Panc1 (cell line): ENCODE results near the gene CUL1. TPM values are rescaled to one million over a fixed set of nuclear protein-coding genes. Genes with fewer than 3 reads are reported as not detected.

Experiments used
- ATAC-seq: fragments of 200-7000 bp; cut with Tn5 transposase; 2 replicates; pipeline ENCODE4 v1.9.1; 2020; ENCODE audit warnings: mild to moderate bottlenecking, moderate library complexity
- Bru-seq: library from RNA; stranded (reverse); fragments of 400-500 nt; gene quantifications from one replicate; lab custom pipeline; 2021; lab: Mats Ljungman, UMichigan
- BruChase-seq, 2 experiments: library from RNA; stranded (reverse); fragments of 400-500 nt; gene quantifications; one replicate each; lab custom pipeline; 2021; lab: Mats Ljungman, UMichigan
- BruUV-seq: library from RNA; stranded (reverse); fragments of 400-500 nt; replicated peaks from 2 replicates; lab custom pipeline; 2021; lab: Mats Ljungman, UMichigan
- CTCF ChIA-PET: fragments of 300-600 bp; sonication (Branson Sonifier 250); formaldehyde crosslinking; loops from one replicate; lab custom pipeline; 2022; ENCODE audit warnings: antibody characterized with exemption; lab: Charles Lee
- POLR2A ChIA-PET: fragments of 300-600 bp; sonication (Branson Sonifier 250); formaldehyde crosslinking; loops from one replicate; lab custom pipeline; 2022; ENCODE audit warnings: antibody characterized with exemption; lab: Charles Lee
- DNase-seq: peaks from one replicate; pipeline ENCODE4 v3.0.0-alpha.2; 2010; ENCODE audit warnings: low read depth, low spot score
- H3K27ac ChIP-seq: 2 replicates; pipeline ENCODE4 v1.5.1; 2011; ENCODE audit warnings: mild to moderate bottlenecking, low read length, inconsistent platforms
- H3K27me3 ChIP-seq: fragments of 200-500 bp; sonication (Bioruptor generic); 2 replicates; pipeline ENCODE4 v1.6.0; 2014; ENCODE audit warnings: low read length, inconsistent platforms; ENCODE audit not compliant: control insufficient read depth, insufficient read depth
- H3K36me3 ChIP-seq: fragments of 200-500 bp; sonication (Bioruptor generic); 2 replicates; pipeline ENCODE4 v1.5.1; 2014; ENCODE audit warnings: inconsistent platforms, mild to moderate bottlenecking, low read length, moderate library complexity; ENCODE audit not compliant: control insufficient read depth, insufficient read depth
- H3K4me1 ChIP-seq: 2 replicates; pipeline ENCODE4 v1.5.1; 2011; ENCODE audit warnings: inconsistent platforms, mild to moderate bottlenecking, low read length, moderate library complexity; ENCODE audit not compliant: control insufficient read depth, insufficient read depth
- H3K4me3 ChIP-seq, 2 experiments: 2 replicates each; pipeline ENCODE4 v1.5.1; 2011 to 2012; ENCODE audit warnings: low read depth in 2 of 2, low read length in 2 of 2, mild to moderate bottlenecking in 2 of 2, inconsistent platforms in 1 of 2, moderate library complexity in 1 of 2
- H3K9me3 ChIP-seq: fragments of 200-500 bp; sonication (Bioruptor generic); 2 replicates; pipeline ENCODE4 v1.5.1; 2014; ENCODE audit warnings: low read depth, mild to moderate bottlenecking, inconsistent platforms, low read length, moderate library complexity; ENCODE audit not compliant: control insufficient read depth, insufficient read depth
- CTCF ChIP-seq: fragments of 450-650 bp; IDR thresholded peaks from 2 replicates; pipeline ENCODE4 v1.5.1; 2017; ENCODE audit warnings: mild to moderate bottlenecking
- POLR2AphosphoS5 ChIP-seq: IDR thresholded peaks from 2 replicates; pipeline ENCODE4 v1.6.1; 2012; ENCODE audit warnings: mild to moderate bottlenecking, low read depth, low read length, moderate library complexity
- SIN3A ChIP-seq: IDR thresholded peaks from 2 replicates; pipeline ENCODE4 v1.6.1; 2012; ENCODE audit warnings: low read depth, mild to moderate bottlenecking, low read length, moderate library complexity, borderline replicate concordance; ENCODE audit not compliant: insufficient read depth
- TCF7L2 ChIP-seq: IDR thresholded peaks from 2 replicates; pipeline ENCODE4 v1.6.1; 2011; ENCODE audit warnings: mild to moderate bottlenecking, low read depth, low read length, inconsistent platforms
- in situ Hi-C: cut with HindIII; loops from 2 replicates; pipeline ENCODE4 v1.10.0; 2016; ENCODE audit warnings: low sequenced_read_pairs, low pct_unique_long_range_greater_than_20kb
- intact Hi-C: fragments of 100-400 bp; cut with micrococcal nuclease; formaldehyde crosslinking; loops from one replicate; pipeline ENCODE4 v1.10.0; 2022; ENCODE audit not compliant: unreplicated experiment
- long read RNA-seq: library from polyadenylated mRNA; unstranded; transcript quantifications from one replicate; pipeline ENCODE4 v2.0.0, GENCODE V29; 2021; ENCODE audit not compliant: unreplicated experiment
- polyA plus RNA-seq: library from polyadenylated mRNA; unstranded; fragments of >200 nt; gene quantifications from one replicate; pipeline ENCODE4 v1.2.1, GENCODE V29; 2012; ENCODE audit warnings: missing spikeins; ENCODE audit not compliant: insufficient read length
- total RNA-seq: library from RNA; stranded (reverse); gene quantifications from one replicate; pipeline ENCODE4 v1.2.1, GENCODE V29; 2021; ENCODE audit not compliant: unreplicated experiment
- TF ChIP-seq, protein P1 (sequence below), 2 experiments: IDR thresholded peaks; 2 replicates each; pipeline ENCODE4 v1.6.1; 2011 to 2012; ENCODE audit warnings: low read depth in 2 of 2, control low read depth in 1 of 2, low read length in 1 of 2, mild to moderate bottlenecking in 1 of 2, moderate library complexity in 1 of 2; ENCODE audit not compliant: insufficient read depth in 1 of 2

The CUL1 gene
- total RNA-seq = 60.6 TPM
- polyA plus RNA-seq = 44.1 TPM
- Bru-seq, nascent RNA = percentile 92 among the genes with signal in this experiment
- BruChase-seq, experiment 1, labeled RNA remaining after a 2-hour chase = percentile 82 among the genes with signal in this experiment
- percentile 84 among the genes with signal in this experiment for BruChase-seq, experiment 2, labeled RNA remaining after a 6-hour chase
- long read RNA-seq, transcript CUL1-201 (22 exons, 3,064 nt) = major isoform, 185 of 226 reads
- long read RNA-seq, transcript CUL1-203 (22 exons, 3,054 nt) = minor isoform, 9 of 226 reads
- long read RNA-seq, partial matches to known transcripts = 17 of 226 reads
- long read RNA-seq, other reads (novel, unspliced or antisense) = 15 of 226 reads

DNA sequence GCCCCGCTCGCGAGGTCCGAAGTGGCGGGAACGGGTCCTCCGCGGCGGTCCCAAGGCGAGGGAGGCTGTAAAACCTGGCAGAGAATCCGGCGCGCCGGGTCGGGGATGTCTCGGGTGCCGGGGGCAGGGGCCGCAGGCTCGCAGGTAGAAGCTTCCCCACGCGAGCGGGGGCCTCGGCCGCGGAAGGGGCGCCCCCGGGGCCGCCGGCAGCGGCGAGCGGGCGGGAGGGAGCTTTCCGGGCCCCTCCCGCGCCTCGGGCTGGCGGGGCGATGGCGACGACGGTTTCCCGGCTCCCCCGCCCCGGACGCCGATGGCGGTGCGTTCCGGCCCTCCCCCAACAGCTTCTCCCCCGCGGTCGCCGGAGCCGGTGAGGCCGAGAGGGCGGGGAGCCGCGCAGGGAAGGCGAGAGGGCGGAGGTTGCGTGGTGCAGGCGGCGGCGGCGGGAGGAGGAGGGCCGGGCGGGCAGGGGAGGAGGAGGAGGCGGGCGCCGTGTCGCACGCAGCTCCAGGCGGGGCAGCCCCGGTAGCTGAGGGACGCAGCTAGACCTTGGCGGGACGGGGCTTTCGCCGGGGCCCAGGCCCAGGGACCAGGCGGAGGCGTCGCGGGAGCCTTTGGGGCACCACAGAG is at the start of gene CUL1:
Gene CUL1, plus strand, starts transcription at position 507 of the 627 bp plus-strand sequence. CDS start 31,220 bp downstream, outside the sequence.
- peak within 1 kb of the TSS; percentile 69 to 72 for H3K4me3 ChIP-seq
- no TSS peak for BruUV-seq
- ATAC-seq (peak; percentile 96), DNase-seq (no peak)
- H3K4me1 ChIP-seq = peaks cover 35% of the 10 kb centered on the region
- intact Hi-C loops (no loop called here), in situ Hi-C loops (no loop called here)
- H3K27ac ChIP-seq = peak within 1 kb of the TSS; percentile 87
- no peaks in the 10 kb centered on the region for H3K27me3 ChIP-seq
- H3K36me3 ChIP-seq = peaks cover 2% of the 10 kb centered on the region; the same call in 1 of the 2 replicates
- ChIA-PET POLR2A (interaction anchor here (0.6 to 1.2 kb wide), 5 partner anchors 33 to 424 kb away, joined by 3 to 12 read pairs (median 5); no protein-coding TSS in a partner anchor), CTCF (no interaction called here)
- TF ChIP-seq SIN3A (no peak; the same call in 1 of the 2 replicates), CTCF (no peak), TCF7L2 (no peak), POLR2AphosphoS5 (peak; percentile 48; the same call in 1 of the 2 replicates)
- TF ChIP-seq, protein P1, sequence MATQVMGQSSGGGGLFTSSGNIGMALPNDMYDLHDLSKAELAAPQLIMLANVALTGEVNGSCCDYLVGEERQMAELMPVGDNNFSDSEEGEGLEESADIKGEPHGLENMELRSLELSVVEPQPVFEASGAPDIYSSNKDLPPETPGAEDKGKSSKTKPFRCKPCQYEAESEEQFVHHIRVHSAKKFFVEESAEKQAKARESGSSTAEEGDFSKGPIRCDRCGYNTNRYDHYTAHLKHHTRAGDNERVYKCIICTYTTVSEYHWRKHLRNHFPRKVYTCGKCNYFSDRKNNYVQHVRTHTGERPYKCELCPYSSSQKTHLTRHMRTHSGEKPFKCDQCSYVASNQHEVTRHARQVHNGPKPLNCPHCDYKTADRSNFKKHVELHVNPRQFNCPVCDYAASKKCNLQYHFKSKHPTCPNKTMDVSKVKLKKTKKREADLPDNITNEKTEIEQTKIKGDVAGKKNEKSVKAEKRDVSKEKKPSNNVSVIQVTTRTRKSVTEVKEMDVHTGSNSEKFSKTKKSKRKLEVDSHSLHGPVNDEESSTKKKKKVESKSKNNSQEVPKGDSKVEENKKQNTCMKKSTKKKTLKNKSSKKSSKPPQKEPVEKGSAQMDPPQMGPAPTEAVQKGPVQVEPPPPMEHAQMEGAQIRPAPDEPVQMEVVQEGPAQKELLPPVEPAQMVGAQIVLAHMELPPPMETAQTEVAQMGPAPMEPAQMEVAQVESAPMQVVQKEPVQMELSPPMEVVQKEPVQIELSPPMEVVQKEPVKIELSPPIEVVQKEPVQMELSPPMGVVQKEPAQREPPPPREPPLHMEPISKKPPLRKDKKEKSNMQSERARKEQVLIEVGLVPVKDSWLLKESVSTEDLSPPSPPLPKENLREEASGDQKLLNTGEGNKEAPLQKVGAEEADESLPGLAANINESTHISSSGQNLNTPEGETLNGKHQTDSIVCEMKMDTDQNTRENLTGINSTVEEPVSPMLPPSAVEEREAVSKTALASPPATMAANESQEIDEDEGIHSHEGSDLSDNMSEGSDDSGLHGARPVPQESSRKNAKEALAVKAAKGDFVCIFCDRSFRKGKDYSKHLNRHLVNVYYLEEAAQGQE (IDR thresholded peaks at IDR 0.05; ENCODE audit: insufficient read depth in 1 of 2, low read depth in 2 of 2, low read length in 1 of 2) = no peak
- no peaks in the 10 kb centered on the region for H3K9me3 ChIP-seq

DNA sequence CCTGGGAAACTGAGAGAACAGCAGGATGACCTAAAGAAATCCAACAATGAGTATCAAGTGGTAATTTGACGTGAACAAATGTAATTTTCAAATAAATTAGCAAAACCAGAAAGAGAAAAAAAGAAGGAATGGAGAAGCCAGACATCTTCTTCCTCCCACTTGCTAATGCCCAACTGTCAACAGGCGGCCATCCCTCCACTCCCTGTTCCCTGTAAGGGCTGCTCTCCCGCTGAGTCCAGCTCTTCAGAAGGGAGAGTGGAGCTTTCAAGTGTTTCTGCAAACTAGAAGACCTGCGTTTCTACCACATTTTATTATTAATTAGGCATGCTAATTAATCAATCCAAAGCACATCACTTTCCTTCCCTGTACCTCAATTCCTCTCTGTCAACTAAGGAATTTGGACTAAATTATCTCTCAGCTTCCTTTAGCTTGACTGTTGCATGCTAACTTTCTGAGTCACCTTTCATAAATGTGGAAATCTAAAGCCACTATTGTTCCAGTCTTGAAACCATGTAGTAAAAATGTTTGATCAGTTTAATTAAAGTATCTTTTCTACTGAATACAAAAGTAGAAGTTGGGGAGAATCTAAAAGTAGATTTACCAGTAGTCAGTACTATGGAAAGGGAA is 48.4 kb upstream of the CUL1 start:
- Histone ChIP-seq H3K36me3 (no peaks in the 10 kb centered on the region; the same call in 1 of the 2 replicates), H3K9me3 (no peaks in the 10 kb centered on the region), H3K4me1 (no peaks in the 10 kb centered on the region; the same call in 1 of the 2 replicates), H3K4me3 (no peak overlapping the region), H3K27ac (no peak overlapping the region), H3K27me3 (peaks cover 8% of the 10 kb centered on the region)
- BruUV-seq = no TSS peak
- in situ Hi-C loops = no loop called here
- ChIA-PET POLR2A (no interaction called here), CTCF (no interaction called here)
- no peak for TF ChIP-seq SIN3A
- TF ChIP-seq POLR2AphosphoS5 = no peak
- no peak for TF ChIP-seq CTCF
- TF ChIP-seq TCF7L2 = no peak
- TF ChIP-seq, protein P1 (IDR thresholded peaks at IDR 0.05; ENCODE audit: insufficient read depth in 1 of 2, low read depth in 2 of 2, low read length in 1 of 2) = no peak
- intact Hi-C loops = no loop called here
- ATAC-seq = peak; percentile 78
- DNase-seq = no peak
